ENCODE measurements around the gene ITPR2. TPM values are rescaled to one million over a fixed set of nuclear protein-coding genes. Genes with fewer than 3 reads are reported as not detected.
"Not testable (repeated sequence)": the region's sequence is repeated elsewhere in the genome, so short reads cannot be mapped to it uniquely, and the experiment has no call there.

The ITPR2 gene
- total and polyA plus RNA-seq, 4 donors: 11.7 to 93.3 (median 35.4) TPM

GRCh38 chr12:26608273-26608672 is 224.7 kb downstream of the ITPR2 start:
- 96% methylated on average over 12 of the region's 12 CpGs for WGBS
- H3K9ac ChIP-seq (ENCODE audit: low read depth in 1 of 2, low read length in 2 of 2): no peak overlapping the region
- TF ChIP-seq YY1 (IDR thresholded peaks at IDR 0.05): no peak
- TF ChIP-seq SP1 (IDR thresholded peaks at IDR 0.05): no peak
- no peak for TF ChIP-seq RXRA (IDR thresholded peaks at IDR 0.05)
- no peak for TF ChIP-seq FOXA1 (IDR thresholded peaks at IDR 0.05)
- TF ChIP-seq EGR1 (IDR thresholded peaks at IDR 0.05; ENCODE audit: low read depth in 2 of 2): no peak
- no peak for TF ChIP-seq RAD21 (IDR thresholded peaks at IDR 0.05)
- TF ChIP-seq ZBTB33 (IDR thresholded peaks at IDR 0.05): no peak
- H3K9me3 ChIP-seq (ENCODE audit: control insufficient read depth in 4 of 4, low read length in 3 of 4): no peaks in the 10 kb centered on the region
- peaks cover 0 to 34% (median 8%) of the 10 kb centered on the region in 4 donors for H3K36me3 ChIP-seq (ENCODE audit: control insufficient read depth in 4 of 4, insufficient read depth in 3 of 4, low read depth in 1 of 4, low read length in 3 of 4)
- H3K4me3 ChIP-seq (ENCODE audit: low read depth in 1 of 3, low read length in 3 of 3): no peak overlapping the region
- DNase-seq (ENCODE audit: low spot score): no peak
- H3K4me1 ChIP-seq (ENCODE audit: control insufficient read depth in 4 of 4, insufficient read depth in 4 of 4, low read length in 3 of 4): no peaks in the 10 kb centered on the region
- no peaks in the 10 kb centered on the region for H3K27me3 ChIP-seq (ENCODE audit: control insufficient read depth in 4 of 4, insufficient read depth in 4 of 4, low read length in 3 of 4)
- no peak overlapping the region for H3K27ac ChIP-seq (ENCODE audit: low read depth in 1 of 2, low read length in 2 of 2)

GRCh38 chr12:26606911-26607310 is 226.1 kb downstream of the ITPR2 start:
- H3K4me1 ChIP-seq (ENCODE audit: control insufficient read depth in 4 of 4, insufficient read depth in 4 of 4, low read length in 3 of 4): no peaks in the 10 kb centered on the region
- no peaks in the 10 kb centered on the region for H3K27me3 ChIP-seq (ENCODE audit: control insufficient read depth in 4 of 4, insufficient read depth in 4 of 4, low read length in 3 of 4)
- H3K36me3 ChIP-seq (ENCODE audit: control insufficient read depth in 4 of 4, insufficient read depth in 3 of 4, low read depth in 1 of 4, low read length in 3 of 4): peaks cover 0 to 25% (median 9%) of the 10 kb centered on the region in 4 donors
- no peak for TF ChIP-seq NR2F2 (IDR thresholded peaks at IDR 0.05)
- TF ChIP-seq HNF4G (IDR thresholded peaks at IDR 0.05): no peak
- TF ChIP-seq REST (IDR thresholded peaks at IDR 0.05): no peak
- TF ChIP-seq TAF1 (conservative IDR thresholded peaks at IDR 0.05): no peak
- no peak for TF ChIP-seq ATF3 (IDR thresholded peaks at IDR 0.05)
- no peak for TF ChIP-seq EGR1 (IDR thresholded peaks at IDR 0.05; ENCODE audit: low read depth in 2 of 2)
- TF ChIP-seq YY1 (IDR thresholded peaks at IDR 0.05): no peak
- no peak for TF ChIP-seq GABPA (IDR thresholded peaks at IDR 0.05 in 1 of 2, conservative IDR thresholded peaks at IDR 0.05 in 1 of 2)
- no peak for TF ChIP-seq FOXA1 (IDR thresholded peaks at IDR 0.05)
- TF ChIP-seq FOXA2 (IDR thresholded peaks at IDR 0.05): no peak
- TF ChIP-seq CTCF (IDR thresholded peaks at IDR 0.05; ENCODE audit: low read depth, low read length, missing input control): no peak
- TF ChIP-seq MAX (IDR thresholded peaks at IDR 0.05): no peak
- no peak for TF ChIP-seq RAD21 (IDR thresholded peaks at IDR 0.05)
- TF ChIP-seq ZBTB33 (IDR thresholded peaks at IDR 0.05): no peak
- TF ChIP-seq RXRA (IDR thresholded peaks at IDR 0.05): no peak
- no peak for TF ChIP-seq SP1 (IDR thresholded peaks at IDR 0.05)
- TF ChIP-seq JUND (IDR thresholded peaks at IDR 0.05): no peak
- no peak for TF ChIP-seq HNF4A (conservative IDR thresholded peaks at IDR 0.05)
- H3K9ac ChIP-seq (ENCODE audit: low read depth in 1 of 2, low read length in 2 of 2): no peak overlapping the region
- H3K27ac ChIP-seq (ENCODE audit: low read depth in 1 of 2, low read length in 2 of 2): no peak overlapping the region
- no peak overlapping the region for H3K4me3 ChIP-seq (ENCODE audit: low read depth in 1 of 3, low read length in 3 of 3)
- no peak for DNase-seq (ENCODE audit: low spot score)
- no peaks in the 10 kb centered on the region for H3K9me3 ChIP-seq (ENCODE audit: control insufficient read depth in 4 of 4, low read length in 3 of 4)

GRCh38 chr12:26604813-26605212 is 228.2 kb downstream of the ITPR2 start:
- not testable (repeated sequence) for H3K27ac ChIP-seq (ENCODE audit: low read depth in 1 of 2, low read length in 2 of 2); H3K4me1 ChIP-seq (ENCODE audit: control insufficient read depth in 4 of 4, insufficient read depth in 4 of 4, low read length in 3 of 4); H3K9ac ChIP-seq (ENCODE audit: low read depth in 1 of 2, low read length in 2 of 2); H3K27me3 ChIP-seq (ENCODE audit: control insufficient read depth in 4 of 4, insufficient read depth in 4 of 4, low read length in 3 of 4); H3K4me3 ChIP-seq (ENCODE audit: low read depth in 1 of 3, low read length in 3 of 3); DNase-seq (ENCODE audit: low spot score); H3K9me3 ChIP-seq (ENCODE audit: control insufficient read depth in 4 of 4, low read length in 3 of 4)
- peaks cover 1 to 25% (median 15%) of the 10 kb centered on the region in 4 donors for H3K36me3 ChIP-seq (ENCODE audit: control insufficient read depth in 4 of 4, insufficient read depth in 3 of 4, low read depth in 1 of 4, low read length in 3 of 4)
- 92% methylated on average over 7 of the region's 7 CpGs for WGBS
